PC-9 (cell line): Measurements from ENCODE around the gene SERINC2. TPM values are rescaled to one million over a fixed set of nuclear protein-coding genes. Genes with fewer than 3 reads are reported as not detected.

Experiments
- BruUV-seq: library from RNA; stranded (reverse); fragments of 400-500 nt; replicated peaks from 2 replicates; lab custom pipeline; 2021; lab: Mats Ljungman, UMichigan
- CTCF ChIA-PET: fragments of 300-600 bp; sonication (Branson Sonifier 250); formaldehyde crosslinking; loops from one replicate; lab custom pipeline; 2022; ENCODE audit warnings: antibody characterized with exemption; lab: Charles Lee
- POLR2A ChIA-PET: fragments of 300-600 bp; sonication (Branson Sonifier 250); formaldehyde crosslinking; loops from one replicate; lab custom pipeline; 2022; ENCODE audit warnings: antibody characterized with exemption; ENCODE audit not compliant: unreplicated experiment; lab: Charles Lee
- DNase-seq, 2 experiments: peaks; one replicate each; pipeline versions ENCODE4 v3.0.0 to v3.0.0-alpha.2; 2015 to 2022; ENCODE audit warnings: mixed read lengths in 1 of 2
- H2AFZ ChIP-seq: fragments of 200-600 bp; sonication (generic); 2 replicates; pipeline ENCODE4 v1.8.1; 2017; ENCODE audit warnings: antibody characterized with exemption
- H3F3A ChIP-seq: fragments of 200-600 bp; sonication (generic); 2 replicates; pipeline ENCODE4 v1.8.1; 2017; ENCODE audit warnings: antibody characterized with exemption, mild to moderate bottlenecking, low read depth; ENCODE audit not compliant: insufficient read depth
- H3K27ac ChIP-seq: fragments of 200-600 bp; sonication (generic); 2 replicates; pipeline ENCODE4 v1.6.1; 2016; ENCODE audit warnings: mixed run types
- H3K27me3 ChIP-seq: fragments of 200-600 bp; sonication (generic); 2 replicates; pipeline ENCODE4 v1.6.1; 2016; ENCODE audit warnings: low read depth, mixed run types; ENCODE audit not compliant: insufficient read depth
- H3K36me3 ChIP-seq: fragments of 200-600 bp; sonication (generic); 2 replicates; pipeline ENCODE4 v1.6.1; 2016; ENCODE audit warnings: low read depth, mixed run types
- H3K4me1 ChIP-seq: fragments of 200-600 bp; sonication (generic); replicated peaks from 2 replicates; pipeline ENCODE4 v1.6.1; 2016; ENCODE audit warnings: mixed run types; ENCODE audit not compliant: insufficient read depth
- H3K4me2 ChIP-seq: fragments of 200-600 bp; sonication (generic); 2 replicates; pipeline ENCODE4 v1.6.1; 2017; ENCODE audit warnings: mixed run types
- H3K4me3 ChIP-seq: fragments of 200-600 bp; sonication (generic); 2 replicates; pipeline ENCODE4 v1.6.1; 2016; ENCODE audit warnings: mixed run types
- H3K79me2 ChIP-seq: fragments of 200-600 bp; sonication (generic); 2 replicates; pipeline ENCODE4 v1.6.1; 2017; ENCODE audit warnings: low read depth, mixed run types
- H3K9me2 ChIP-seq: fragments of 200-600 bp; sonication (generic); 2 replicates; pipeline ENCODE4 v1.8.1; 2017; ENCODE audit warnings: mild to moderate bottlenecking; ENCODE audit not compliant: insufficient read depth
- H3K9me3 ChIP-seq: fragments of 200-600 bp; sonication (generic); 2 replicates; pipeline ENCODE4 v1.8.1; 2016; ENCODE audit warnings: low read depth; ENCODE audit not compliant: insufficient read depth
- H4K20me1 ChIP-seq: fragments of 200-600 bp; sonication (generic); 2 replicates; pipeline ENCODE4 v1.8.1; 2017; ENCODE audit not compliant: insufficient read depth
- CTCF ChIP-seq: fragments of 200-600 bp; sonication (generic); conservative IDR thresholded peaks from 2 replicates; pipeline ENCODE4 v1.6.1; 2017; ENCODE audit warnings: mixed run types, antibody characterized with exemption, mild to moderate bottlenecking, moderate library complexity
- EZH2 ChIP-seq: fragments of 200-600 bp; sonication (generic); IDR thresholded peaks from 2 replicates; pipeline ENCODE4 v1.8.0; 2017; ENCODE audit warnings: antibody characterized with exemption, low read depth
- intact Hi-C: fragments of 100-400 bp; cut with micrococcal nuclease; formaldehyde crosslinking; loops from one replicate; pipeline ENCODE4 v1.10.0; 2022; ENCODE audit not compliant: unreplicated experiment
- total RNA-seq: library from RNA; stranded (reverse); gene quantifications from 2 replicates; pipeline ENCODE4 v1.2.3, GENCODE V29; 2021

Gene SERINC2
- total RNA-seq, 1 experiment from 2014 or later, result 36.0 TPM

GRCh38 chr1:31441558-31441957 is 28.5 kb downstream of the SERINC2 start:
- Histone ChIP-seq H3K4me1 (no peaks in the 10 kb centered on the region), H3K27me3 (no peaks in the 10 kb centered on the region), H3K27ac (no peak overlapping the region), H3K9me2 (no peaks in the 10 kb centered on the region), H3K4me3 (no peak overlapping the region), H3K4me2 (no peak overlapping the region), H4K20me1 (no peaks in the 10 kb centered on the region), H2AFZ (no peak overlapping the region), H3K9me3 (peaks cover 42% of the 10 kb centered on the region), H3F3A (peaks cover 98% of the 10 kb centered on the region), H3K36me3 (no peaks in the 10 kb centered on the region; the same call in 1 of the 2 replicates), H3K79me2 (no peaks in the 10 kb centered on the region)
- no peak for TF ChIP-seq CTCF
- intact Hi-C loops, result no loop called here
- no TSS peak for BruUV-seq
- DNase-seq, result no peak
- POLR2A ChIA-PET, result interaction anchor here (0.7 kb wide), 1 partner anchor 774 kb away, joined by 4 read pairs; no protein-coding TSS in a partner anchor
- CTCF ChIA-PET, result no interaction called here

GRCh38 chr1:31441970-31442647 is 29.1 kb downstream of the SERINC2 start:
- CTCF ChIA-PET, result interaction anchor here (0.6 kb wide), 1 partner anchor 21 kb away, joined by 4 read pairs; no protein-coding TSS in a partner anchor
- POLR2A ChIA-PET, result no interaction called here
- H3K36me3 ChIP-seq, result no peaks in the 10 kb centered on the region; the same call in 1 of the 2 replicates

GRCh38 chr1:31442648-31442994 is 29.6 kb downstream of the SERINC2 start:
- POLR2A ChIA-PET, result interaction anchor here (0.7 kb wide), 1 partner anchor 346 kb away, joined by 5 read pairs; no protein-coding TSS in a partner anchor
- H2AFZ ChIP-seq, result no peak overlapping the region
- DNase-seq, result no peak

More at GRCh38 chr1:31441970-31442647, 29.1 kb downstream of the SERINC2 start:
- intact Hi-C loops, result no loop called here
- Histone ChIP-seq H3K79me2 (no peaks in the 10 kb centered on the region), H3K27me3 (no peaks in the 10 kb centered on the region), H3K4me2 (no peak overlapping the region), H3F3A (peaks cover 98% of the 10 kb centered on the region), H3K9me2 (no peaks in the 10 kb centered on the region), H4K20me1 (no peaks in the 10 kb centered on the region), H3K4me3 (no peak overlapping the region), H3K4me1 (no peaks in the 10 kb centered on the region), H2AFZ (no peak overlapping the region), H3K9me3 (peaks cover 44% of the 10 kb centered on the region), H3K27ac (no peak overlapping the region)
- no peak for TF ChIP-seq EZH2
- TF ChIP-seq CTCF, result no peak
- DNase-seq, result no peak
- no TSS peak for BruUV-seq

More at GRCh38 chr1:31442648-31442994, 29.6 kb downstream of the SERINC2 start:
- Histone ChIP-seq H3K27ac (no peak overlapping the region), H3K4me2 (no peak overlapping the region), H3K9me2 (no peaks in the 10 kb centered on the region), H3K27me3 (no peaks in the 10 kb centered on the region), H3K36me3 (no peaks in the 10 kb centered on the region; the same call in 1 of the 2 replicates), H4K20me1 (no peaks in the 10 kb centered on the region), H3F3A (peaks cover 98% of the 10 kb centered on the region), H3K4me3 (no peak overlapping the region), H3K4me1 (no peaks in the 10 kb centered on the region), H3K9me3 (peaks cover 46% of the 10 kb centered on the region), H3K79me2 (no peaks in the 10 kb centered on the region)
- TF ChIP-seq CTCF (no peak), EZH2 (no peak)
- intact Hi-C loops, result no loop called here
- CTCF ChIA-PET, result no interaction called here
- no TSS peak for BruUV-seq
